Activated CD4-positive, alpha-beta T cell treated with anti-CD3 and anti-CD28 coated beads for 48 hours (primary cell): Measurements from ENCODE around the gene LIME1.

Experiments
- DNase-seq: peaks from one replicate; pipeline ENCODE4 v3.0.0-alpha.2; 2020

LIME1 gene

GRCh38 chr20:63739130-63740069, 2.9 kb downstream of the LIME1 start, which contains the start of gene SLC2A4RG:
TSS of gene SLC2A4RG (plus strand) at chr20:63739776. CDS start at chr20:63739913, 137 bp downstream.
- DNase-seq: peak; percentile 69

- DNase-seq: peak; percentile 46
Measured at GRCh38 chr20:63740070-63740626, 3.7 kb downstream of the LIME1 start.

GRCh38 chr20:63740627-63741353, 4.3 kb downstream of the LIME1 start:
- DNase-seq: peak; percentile 52

GRCh38 chr20:63741354-63741675, 4.9 kb downstream of the LIME1 start:
- DNase-seq: no peak

GRCh38 chr20:63741676-63742380, 5.4 kb downstream of the LIME1 start:
- DNase-seq: no peak

GRCh38 chr20:63742381-63743024, 6.0 kb downstream of the LIME1 start:
- DNase-seq: no peak

GRCh38 chr20:63743210-63743970, 6.9 kb downstream of the LIME1 start:
- DNase-seq: no peak

- no peak for DNase-seq
Measured at GRCh38 chr20:63744158-63744557, 7.7 kb downstream of the LIME1 start.

- DNase-seq: no peak
Measured at GRCh38 chr20:63744574-63745423, 8.3 kb downstream of the LIME1 start.

GRCh38 chr20:63745424-63745805, 9.0 kb downstream of the LIME1 start:
- no peak for DNase-seq

- no peak for DNase-seq
Measured at GRCh38 chr20:63745961-63746731, 9.7 kb downstream of the LIME1 start.

- DNase-seq: no peak
Measured at GRCh38 chr20:63746751-63747315, 10.4 kb downstream of the LIME1 start.

- no peak for DNase-seq
Measured at GRCh38 chr20:63747622-63748069, 11.2 kb downstream of the LIME1 start.

GRCh38 chr20:63748070-63748933, 11.8 kb downstream of the LIME1 start:
- DNase-seq: no peak

- no peak for DNase-seq
Measured at GRCh38 chr20:63748934-63749270, 12.4 kb downstream of the LIME1 start.

- no peak for DNase-seq
Measured at GRCh38 chr20:63749597-63750508, 13.4 kb downstream of the LIME1 start.

- peak; percentile 75 for DNase-seq
Measured at GRCh38 chr20:63750807-63751470, 14.5 kb downstream of the LIME1 start.
